Smooth muscle cell (in vitro differentiated cells): ENCODE results near the gene TSPAN32. TPM values are rescaled to one million over a fixed set of nuclear protein-coding genes. Genes with fewer than 3 reads are reported as not detected.
"Not testable (repeated sequence)": the region's sequence is repeated elsewhere in the genome, so short reads cannot be mapped to it uniquely, and the experiment has no call there.

ENCODE experiments used
- DNase-seq: peaks from one replicate; lab custom pipeline; 2025; ENCODE audit not compliant: unreplicated experiment; lab: John Stamatoyannopoulos, UW
- H2AFZ ChIP-seq: fragments of 200-600 bp; sonication (generic); 2 replicates; pipeline ENCODE4 v1.6.0; 2016; ENCODE audit warnings: antibody characterized with exemption, low read depth, mild to moderate bottlenecking
- H3F3A ChIP-seq: fragments of 200-600 bp; sonication (generic); 2 replicates; pipeline ENCODE4 v1.6.0; 2017; ENCODE audit warnings: antibody characterized with exemption, low read depth
- H3K27ac ChIP-seq: fragments of 200-600 bp; sonication (generic); 2 replicates; pipeline ENCODE4 v1.5.1; 2016; ENCODE audit warnings: low read depth, mild to moderate bottlenecking
- H3K27me3 ChIP-seq: fragments of 200-600 bp; sonication (generic); 2 replicates; pipeline ENCODE4 v1.6.1; 2016; ENCODE audit warnings: low read depth, mild to moderate bottlenecking
- H3K36me3 ChIP-seq: fragments of 200-600 bp; sonication (generic); 2 replicates; pipeline ENCODE4 v1.5.1; 2016; ENCODE audit warnings: low read depth
- H3K4me1 ChIP-seq: fragments of 200-600 bp; sonication (generic); 2 replicates; pipeline ENCODE4 v1.5.1; 2016; ENCODE audit warnings: low read depth
- H3K4me2 ChIP-seq: fragments of 200-600 bp; sonication (generic); 2 replicates; pipeline ENCODE4 v1.6.0; 2016; ENCODE audit warnings: mild to moderate bottlenecking
- H3K4me3 ChIP-seq: fragments of 200-600 bp; sonication (generic); 2 replicates; pipeline ENCODE4 v1.5.1; 2016; ENCODE audit warnings: mild to moderate bottlenecking
- H3K79me2 ChIP-seq: fragments of 200-600 bp; sonication (generic); 2 replicates; pipeline ENCODE4 v1.6.0; 2016; ENCODE audit warnings: low read depth, mild to moderate bottlenecking
- H3K9ac ChIP-seq: fragments of 200-600 bp; sonication (generic); 2 replicates; pipeline ENCODE4 v1.6.0; 2016; ENCODE audit warnings: low read depth
- H3K9me3 ChIP-seq: fragments of 200-600 bp; sonication (generic); replicated peaks from 2 replicates; pipeline ENCODE4 v1.5.1; 2016; ENCODE audit warnings: low read depth
- H4K20me1 ChIP-seq: fragments of 200-600 bp; sonication (generic); 2 replicates; pipeline ENCODE4 v1.6.0; 2016; ENCODE audit warnings: low read depth
- CTCF ChIP-seq: fragments of 200-600 bp; sonication (generic); IDR thresholded peaks from 2 replicates; pipeline ENCODE4 v1.5.1; 2017; ENCODE audit warnings: borderline replicate concordance, mild to moderate bottlenecking, antibody characterized with exemption; ENCODE audit not compliant: insufficient read depth, poor library complexity, severe bottlenecking
- WGBS: methylation state at CpG from one replicate; pipeline ENCODE4 v1.1.7; 2016; ENCODE audit warnings: low lambda C conversion rate; 5-methylcytosine and 5-hydroxymethylcytosine counted together
- polyA plus RNA-seq: library from polyadenylated mRNA; unstranded; fragments of >200 nt; fragmentation: Nextera tagmentation; extraction: Ambion mirVana; gene quantifications from 2 replicates; pipeline ENCODE4 v1.2.1, GENCODE V29; 2016
- total RNA-seq: library from RNA; depleted of rRNA; stranded (reverse); fragments of >200 nt; gene quantifications from 2 replicates; pipeline ENCODE4 v1.2.3, GENCODE V29; 2014

Gene TSPAN32
- total and polyA plus RNA-seq, 2 experiments from 2014 or later, result not detected

DNA sequence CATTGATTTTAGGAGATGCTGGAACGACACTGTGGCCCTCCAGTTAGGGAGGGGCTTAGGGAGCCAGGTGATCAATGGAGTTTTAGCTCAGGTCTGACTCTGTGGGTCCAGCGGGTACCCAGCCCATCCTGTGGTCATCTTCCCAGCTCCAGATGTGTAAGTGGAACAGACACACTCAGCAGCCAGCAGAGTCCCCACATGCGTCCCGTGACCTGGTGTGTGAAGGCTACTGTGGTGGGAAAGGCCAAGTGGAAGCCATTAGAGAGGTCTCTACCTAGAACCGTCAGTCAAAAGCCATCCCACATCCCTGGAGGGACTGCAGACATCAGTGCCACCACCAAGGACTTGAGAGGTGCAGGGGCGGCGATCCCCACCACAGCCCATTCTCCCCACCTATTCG lies 55.4 kb downstream of the TSPAN32 start:
- no peaks in the 10 kb centered on the region for H3K79me2 ChIP-seq
- H3K4me1 ChIP-seq, result no peaks in the 10 kb centered on the region
- no peak overlapping the region for H3K4me2 ChIP-seq
- H3K9ac ChIP-seq, result no peak overlapping the region
- no peak overlapping the region for H3K27ac ChIP-seq
- H2AFZ ChIP-seq, result no peak overlapping the region
- H3K36me3 ChIP-seq, result no peaks in the 10 kb centered on the region
- H3F3A ChIP-seq, result no peaks in the 10 kb centered on the region
- DNase-seq, result no peak
- H4K20me1 ChIP-seq, result no peaks in the 10 kb centered on the region
- no peak overlapping the region for H3K4me3 ChIP-seq
- no peak for TF ChIP-seq CTCF
- WGBS, result 59% methylated on average over 7 of the region's 8 CpGs
- no peaks in the 10 kb centered on the region for H3K9me3 ChIP-seq
- H3K27me3 ChIP-seq, result no peaks in the 10 kb centered on the region

GRCh38 chr11:2357651-2358050 lies 55.8 kb downstream of the TSPAN32 start:
- H3F3A ChIP-seq, H2AFZ ChIP-seq, H3K79me2 ChIP-seq, H3K36me3 ChIP-seq, H3K9ac ChIP-seq, H3K9me3 ChIP-seq, DNase-seq, H3K4me3 ChIP-seq, H3K4me2 ChIP-seq, H3K27me3 ChIP-seq, H3K27ac ChIP-seq, H4K20me1 ChIP-seq, H3K4me1 ChIP-seq: not testable (repeated sequence)
- 95% methylated on average over 13 of the region's 13 CpGs for WGBS

- TF ChIP-seq CTCF, result no peak
- Histone ChIP-seq H3K36me3 (no peaks in the 10 kb centered on the region), H3K9me3 (no peaks in the 10 kb centered on the region), H3K4me3 (no peak overlapping the region), H3K79me2 (no peaks in the 10 kb centered on the region), H4K20me1 (no peaks in the 10 kb centered on the region), H3K27ac (no peak overlapping the region), H2AFZ (no peak overlapping the region), H3K9ac (no peak overlapping the region), H3F3A (no peaks in the 10 kb centered on the region), H3K4me2 (no peak overlapping the region), H3K4me1 (no peaks in the 10 kb centered on the region), H3K27me3 (no peaks in the 10 kb centered on the region)
- WGBS, result 95% methylated on average over 11 of the region's 11 CpGs
- no peak for DNase-seq
Observed at GRCh38 chr11:2358754-2359442, 57.1 kb downstream of the TSPAN32 start.

DNA sequence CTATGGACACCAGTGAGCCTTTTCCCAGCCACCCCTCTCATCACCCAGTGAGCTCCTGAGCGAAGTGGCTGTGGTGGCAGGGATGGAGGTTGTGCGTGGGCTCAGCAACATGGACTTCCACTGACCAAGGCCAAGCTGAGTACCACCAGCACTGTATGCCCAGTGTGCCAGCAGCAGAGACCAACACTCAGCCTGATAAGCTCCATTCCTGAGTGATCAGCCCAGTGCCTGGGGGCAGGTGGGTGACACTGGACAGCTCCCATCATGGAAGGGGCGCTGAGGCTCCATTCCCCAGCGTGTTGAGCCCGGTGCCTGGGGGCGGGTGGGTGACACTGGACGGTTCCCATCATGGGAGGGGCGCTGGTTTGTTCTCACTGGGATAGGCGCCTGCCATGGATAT lies 57.7 kb downstream of the TSPAN32 start:
- Histone ChIP-seq H3K27ac (no peak overlapping the region), H3F3A (no peaks in the 10 kb centered on the region), H4K20me1 (no peaks in the 10 kb centered on the region), H3K4me1 (no peaks in the 10 kb centered on the region), H3K4me2 (no peak overlapping the region), H3K4me3 (no peak overlapping the region), H3K79me2 (no peaks in the 10 kb centered on the region), H3K9me3 (no peaks in the 10 kb centered on the region), H3K27me3 (no peaks in the 10 kb centered on the region), H2AFZ (no peak overlapping the region), H3K36me3 (no peaks in the 10 kb centered on the region), H3K9ac (no peak overlapping the region)
- no peak for DNase-seq
- TF ChIP-seq CTCF, result no peak
- 90% methylated on average over 9 of the region's 9 CpGs for WGBS
